KMS-11 (cell line): Measurements from ENCODE around the gene OR10V1.

Source experiments
- H2AFZ ChIP-seq: fragments of 200-600 bp; sonication (generic); 2 replicates; pipeline ENCODE4 v1.6.1; 2016; ENCODE audit warnings: antibody characterized with exemption, mixed run types, low read depth
- H3K27ac ChIP-seq: fragments of 200-600 bp; sonication (generic); 2 replicates; pipeline ENCODE4 v1.6.1; 2016; ENCODE audit warnings: mild to moderate bottlenecking, mixed run types
- H3K27me3 ChIP-seq: fragments of 200-600 bp; sonication (generic); 2 replicates; pipeline ENCODE4 v1.6.1; 2017; ENCODE audit warnings: mild to moderate bottlenecking, low read depth, mixed run types, moderate library complexity; ENCODE audit not compliant: insufficient read depth
- H3K36me3 ChIP-seq: fragments of 200-600 bp; sonication (generic); 2 replicates; pipeline ENCODE4 v1.6.1; 2017; ENCODE audit warnings: mild to moderate bottlenecking, mixed run types; ENCODE audit not compliant: insufficient read depth
- H3K4me1 ChIP-seq: fragments of 200-600 bp; sonication (generic); 2 replicates; pipeline ENCODE4 v1.6.1; 2016; ENCODE audit warnings: mild to moderate bottlenecking, low read depth, mixed run types; ENCODE audit not compliant: poor library complexity, severe bottlenecking
- H3K4me2 ChIP-seq: fragments of 200-600 bp; sonication (generic); 2 replicates; pipeline ENCODE4 v1.7.0; 2016; ENCODE audit warnings: mild to moderate bottlenecking, mixed run types
- H3K4me3 ChIP-seq: fragments of 200-600 bp; sonication (generic); IDR thresholded peaks from 2 replicates; pipeline ENCODE4 v1.6.1; 2017; ENCODE audit warnings: low read depth, low read length, mixed read lengths; ENCODE audit not compliant: insufficient read depth
- H3K79me2 ChIP-seq: fragments of 200-600 bp; sonication (generic); 2 replicates; pipeline ENCODE4 v1.6.1; 2016; ENCODE audit warnings: low read depth, mixed run types; ENCODE audit not compliant: insufficient read depth
- H3K9ac ChIP-seq: fragments of 200-600 bp; sonication (generic); 2 replicates; pipeline ENCODE4 v1.6.1; 2016; ENCODE audit warnings: mild to moderate bottlenecking, mixed run types
- H4K20me1 ChIP-seq: fragments of 200-600 bp; sonication (generic); 2 replicates; pipeline ENCODE4 v1.6.1; 2016; ENCODE audit warnings: mild to moderate bottlenecking, mixed run types; ENCODE audit not compliant: insufficient read depth
- CTCF ChIP-seq: fragments of 200-600 bp; sonication (generic); conservative IDR thresholded peaks from 2 replicates; pipeline ENCODE4 v1.6.1; 2017; ENCODE audit warnings: low read depth, mild to moderate bottlenecking, antibody characterized with exemption, low read length, moderate library complexity, mixed read lengths

OR10V1 gene

DNA sequence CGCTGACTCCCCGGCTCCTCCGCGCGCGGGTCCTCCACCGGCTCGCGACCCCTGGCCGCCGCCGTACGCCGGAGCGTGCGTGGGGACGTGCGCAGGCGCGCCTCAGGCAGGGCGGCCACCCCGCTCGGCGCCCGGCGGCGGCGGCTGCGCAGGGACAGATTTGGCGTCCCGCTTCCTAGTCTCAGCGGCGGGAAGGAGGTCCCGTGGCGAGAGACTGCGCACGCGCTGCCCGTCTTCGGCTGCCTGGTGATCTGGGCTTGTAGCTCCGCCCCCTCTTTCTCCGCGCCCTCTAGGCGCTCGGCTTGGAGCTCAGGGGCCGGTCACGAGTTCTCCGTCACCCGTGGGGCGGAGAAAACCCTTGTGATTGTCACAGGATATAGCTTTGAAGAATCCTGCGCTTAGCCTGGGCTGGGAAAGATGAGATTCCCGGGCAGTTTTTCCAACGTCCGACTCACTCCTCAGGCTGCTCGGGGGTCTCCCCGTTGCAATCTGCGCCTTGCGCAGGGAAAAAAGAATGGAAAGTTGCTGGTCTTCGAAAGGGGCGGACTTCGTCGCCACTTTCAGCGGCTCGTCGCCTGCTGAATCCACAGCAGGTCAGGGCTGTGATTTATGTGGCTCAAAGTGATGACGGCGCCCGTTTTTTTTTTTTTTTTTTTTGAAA lies 44.6 kb downstream of the OR10V1 start, which contains the start of gene PATL1:
TSS of gene PATL1 (minus strand) at position 88 of the 661 bp plus-strand sequence. CDS start 142 bp downstream, outside the sequence.
- Histone ChIP-seq H3K4me1 (peaks cover 15% of the 10 kb centered on the region), H3K36me3 (peaks cover 3% of the 10 kb centered on the region; the same call in 1 of the 2 replicates), H3K4me2 (peak within 1 kb of the TSS; percentile 74), H2AFZ (peak within 1 kb of the TSS; percentile 88), H3K27ac (peak within 1 kb of the TSS; percentile 71), H3K79me2 (peaks cover 17% of the 10 kb centered on the region), H3K9ac (peak within 1 kb of the TSS; percentile 79), H3K27me3 (no peaks in the 10 kb centered on the region), H3K4me3 (peak within 1 kb of the TSS; percentile 51), H4K20me1 (no peaks in the 10 kb centered on the region)
- no peak for TF ChIP-seq CTCF

- H3K27ac ChIP-seq, result peak overlapping the region; percentile 71
- H3K4me1 ChIP-seq, result peaks cover 15% of the 10 kb centered on the region
- TF ChIP-seq CTCF, result no peak
- H3K9ac ChIP-seq, result peak overlapping the region; percentile 79
- H3K4me3 ChIP-seq, result peak overlapping the region; percentile 51
- no peaks in the 10 kb centered on the region for H4K20me1 ChIP-seq
- H3K27me3 ChIP-seq, result no peaks in the 10 kb centered on the region
- peaks cover 24% of the 10 kb centered on the region for H3K79me2 ChIP-seq
- peaks cover 5% of the 10 kb centered on the region; the same call in 1 of the 2 replicates for H3K36me3 ChIP-seq
- H3K4me2 ChIP-seq, result peak overlapping the region; percentile 74
- peak overlapping the region; percentile 56 for H2AFZ ChIP-seq
Measured at GRCh38 chr11:59668188-59668949, 45.3 kb downstream of the OR10V1 start.

DNA sequence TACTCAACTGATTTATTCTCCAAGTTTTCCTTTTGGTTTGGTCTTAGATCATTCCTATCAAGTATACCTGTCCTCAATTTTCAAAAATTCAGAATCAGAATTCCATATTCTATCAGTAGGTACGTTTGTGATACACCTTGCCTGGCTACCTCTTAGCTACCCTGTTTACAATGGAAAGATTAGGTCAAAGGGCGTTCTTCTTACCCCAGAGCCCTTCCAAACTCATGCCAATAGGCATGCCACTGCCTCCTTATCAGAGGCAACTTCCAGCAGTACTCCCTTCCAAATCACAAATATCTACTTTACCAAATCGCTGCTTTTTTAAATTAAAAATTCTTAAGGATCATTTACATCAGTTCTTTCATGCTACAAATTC lies 45.8 kb downstream of the OR10V1 start:
- Histone ChIP-seq H3K27ac (no peak overlapping the region), H3K79me2 (peaks cover 30% of the 10 kb centered on the region)

GRCh38 chr11:59666969-59667368 lies 46.7 kb downstream of the OR10V1 start:
- peak overlapping the region; percentile 74; the same call in 1 of the 2 replicates for H3K4me2 ChIP-seq
- no peak overlapping the region for H2AFZ ChIP-seq
- no peak overlapping the region for H3K9ac ChIP-seq
- peaks cover 15% of the 10 kb centered on the region for H3K4me1 ChIP-seq
- TF ChIP-seq CTCF, result no peak
- peaks cover 5% of the 10 kb centered on the region; the same call in 1 of the 2 replicates for H3K36me3 ChIP-seq
- H4K20me1 ChIP-seq, result no peaks in the 10 kb centered on the region
- H3K79me2 ChIP-seq, result peaks cover 36% of the 10 kb centered on the region
- H3K27me3 ChIP-seq, result no peaks in the 10 kb centered on the region
- H3K4me3 ChIP-seq, result no peak overlapping the region
- H3K27ac ChIP-seq, result no peak overlapping the region

More for the DNA sequence above, 45.8 kb downstream of the OR10V1 start:
- TF ChIP-seq CTCF, result no peak
- Histone ChIP-seq H3K4me1 (peaks cover 15% of the 10 kb centered on the region), H3K36me3 (peaks cover 5% of the 10 kb centered on the region; the same call in 1 of the 2 replicates), H2AFZ (no peak overlapping the region), H3K27me3 (no peaks in the 10 kb centered on the region), H3K9ac (peak overlapping the region; percentile 79; the same call in 1 of the 2 replicates), H3K4me3 (peak overlapping the region; percentile 51), H3K4me2 (peak overlapping the region; percentile 74), H4K20me1 (no peaks in the 10 kb centered on the region)
